K562 (cell line): ENCODE data around the gene PITPNM3. TPM values are rescaled to one million over a fixed set of nuclear protein-coding genes. Genes with fewer than 3 reads are reported as not detected.

Source experiments
- BRD9 ChIP-seq: fragments of 450-650 bp; IDR thresholded peaks from 2 replicates; pipeline ENCODE4 v1.6.1; 2018; ENCODE audit warnings: low read depth; ENCODE audit not compliant: partially characterized antibody
- CCNT2 ChIP-seq: IDR thresholded peaks from 2 replicates; pipeline ENCODE4 v1.6.1; 2011; ENCODE audit warnings: borderline replicate concordance, low read depth, mild to moderate bottlenecking, moderate library complexity, mixed read lengths, low read length; ENCODE audit not compliant: insufficient read length; ENCODE audit errors: extremely low read depth
- CREM ChIP-seq: IDR thresholded peaks from 2 replicates; pipeline ENCODE4 v1.6.1; 2014; ENCODE audit warnings: antibody characterized with exemption, low read depth
- E2F1 ChIP-seq: sonication (generic); formaldehyde crosslinking; IDR thresholded peaks from 2 replicates; pipeline ENCODE4 v1.8.1; 2023; ENCODE audit warnings: mild to moderate bottlenecking, missing genetic modification reagents, moderate library complexity
- HLTF ChIP-seq: fragments of 450-650 bp; IDR thresholded peaks from 2 replicates; pipeline ENCODE4 v1.6.1; 2016
- ILK ChIP-seq: fragments of 450-650 bp; IDR thresholded peaks from 2 replicates; pipeline ENCODE4 v1.6.1; 2016; ENCODE audit warnings: missing genetic modification characterization, low read depth, mild to moderate bottlenecking, missing compliant biosample characterization, moderate library complexity, borderline replicate concordance
- KLF6 ChIP-seq: fragments of 250-450 bp; sonication (Bioruptor Pico); IDR thresholded peaks from 2 replicates; pipeline ENCODE4 v1.4.0; 2020; ENCODE audit warnings: mild to moderate bottlenecking, moderate library complexity, borderline replicate concordance
- L3MBTL2 ChIP-seq: fragments of 450-650 bp; IDR thresholded peaks from 2 replicates; pipeline ENCODE4 v1.6.1; 2016; ENCODE audit warnings: mild to moderate bottlenecking, moderate library complexity
- NR1H2 ChIP-seq: sonication (generic); formaldehyde crosslinking; IDR thresholded peaks from 2 replicates; pipeline ENCODE4 v1.4.0; 2020; ENCODE audit warnings: mild to moderate bottlenecking, missing genetic modification reagents
- STAG1 ChIP-seq: sonication (generic); formaldehyde crosslinking; IDR thresholded peaks from 2 replicates; pipeline ENCODE4 v1.5.0; 2020; ENCODE audit warnings: missing genetic modification reagents, borderline replicate concordance
- TBL1XR1 ChIP-seq, 2 experiments: IDR thresholded peaks; 2 replicates each; pipeline ENCODE4 v1.6.1; 2012; ENCODE audit warnings: improper control_type of control experiment in 2 of 2, low read length in 2 of 2, mild to moderate bottlenecking in 1 of 2
- ZC3H11A ChIP-seq: IDR thresholded peaks from 2 replicates; pipeline ENCODE4 v1.6.1; 2012; ENCODE audit warnings: low read depth, low read length, improper control_type of control experiment
- ZFP91 ChIP-seq: sonication (generic); formaldehyde crosslinking; IDR thresholded peaks from 2 replicates; pipeline ENCODE4 v1.8.0; 2022; ENCODE audit warnings: mild to moderate bottlenecking, missing genetic modification reagents
- ZNF23 ChIP-seq: fragments of 250-450 bp; sonication (Bioruptor Pico); IDR thresholded peaks from 2 replicates; pipeline ENCODE4 v1.4.0; 2020; ENCODE audit warnings: mild to moderate bottlenecking
- ZNF589 ChIP-seq: fragments of 200-800 bp; sonication (Bioruptor generic); IDR thresholded peaks from 2 replicates; pipeline ENCODE4 v1.6.1; 2016; ENCODE audit warnings: low read depth, missing genetic modification characterization, missing compliant biosample characterization
- ZZZ3 ChIP-seq: fragments of 450-650 bp; IDR thresholded peaks from 2 replicates; pipeline ENCODE4 v1.6.1; 2016; ENCODE audit warnings: antibody characterized with exemption, mild to moderate bottlenecking, moderate library complexity
- polyA plus RNA-seq, 8 experiments: library from polyadenylated mRNA; depleted of rRNA in 4 of 8; stranded (reverse) in 5 of 8; unstranded in 3 of 8; fragments of >200 nt; fragmentation: Nextera tagmentation in 2 of 8; fragmentation: Illumina TruSeq in 1 of 8; extraction: Ambion mirVana in 2 of 8; extraction: Trizol in 1 of 8; gene quantifications; 2 replicates each; pipeline versions ENCODE4 v1.2.1 to v1.2.3, GENCODE V29; 2011 to 2014; ENCODE audit warnings: inconsistent platforms in 1 of 8, missing spikeins in 1 of 8
- total RNA-seq, 7 experiments: library from RNA; depleted of rRNA in 6 of 7; stranded (reverse); fragments of >200 nt in 6 of 7; fragmentation: Illumina TruSeq in 2 of 7; extraction: Trizol in 2 of 7; gene quantifications; 2 replicates each; pipeline versions ENCODE4 v1.2.1 to v1.2.3, GENCODE V29; 2011 to 2021; ENCODE audit warnings: low replicate concordance in 1 of 7
- TF ChIP-seq, protein P1 (sequence below): sonication (generic); formaldehyde crosslinking; IDR thresholded peaks from 2 replicates; pipeline ENCODE4 v1.8.1; 2022; ENCODE audit warnings: missing genetic modification reagents
- TF ChIP-seq, protein P2 (sequence below): sonication (generic); formaldehyde crosslinking; IDR thresholded peaks from 2 replicates; pipeline ENCODE4 v1.9.0; 2022; ENCODE audit warnings: mild to moderate bottlenecking, missing genetic modification reagents
- TF ChIP-seq, protein P3 (sequence below): fragments of 150-350 bp; IDR thresholded peaks from 2 replicates; pipeline ENCODE4 v1.6.1; 2014; ENCODE audit warnings: low read depth, mild to moderate bottlenecking, low read length, borderline replicate concordance

Gene PITPNM3
- total and polyA plus RNA-seq, 9 of the 15 experiments (the other 6 are each of a cell fraction or from before 2014, with no cell fraction given) = 0.14 to 0.38 (median 0.22) TPM; not detected in 2

DNA sequence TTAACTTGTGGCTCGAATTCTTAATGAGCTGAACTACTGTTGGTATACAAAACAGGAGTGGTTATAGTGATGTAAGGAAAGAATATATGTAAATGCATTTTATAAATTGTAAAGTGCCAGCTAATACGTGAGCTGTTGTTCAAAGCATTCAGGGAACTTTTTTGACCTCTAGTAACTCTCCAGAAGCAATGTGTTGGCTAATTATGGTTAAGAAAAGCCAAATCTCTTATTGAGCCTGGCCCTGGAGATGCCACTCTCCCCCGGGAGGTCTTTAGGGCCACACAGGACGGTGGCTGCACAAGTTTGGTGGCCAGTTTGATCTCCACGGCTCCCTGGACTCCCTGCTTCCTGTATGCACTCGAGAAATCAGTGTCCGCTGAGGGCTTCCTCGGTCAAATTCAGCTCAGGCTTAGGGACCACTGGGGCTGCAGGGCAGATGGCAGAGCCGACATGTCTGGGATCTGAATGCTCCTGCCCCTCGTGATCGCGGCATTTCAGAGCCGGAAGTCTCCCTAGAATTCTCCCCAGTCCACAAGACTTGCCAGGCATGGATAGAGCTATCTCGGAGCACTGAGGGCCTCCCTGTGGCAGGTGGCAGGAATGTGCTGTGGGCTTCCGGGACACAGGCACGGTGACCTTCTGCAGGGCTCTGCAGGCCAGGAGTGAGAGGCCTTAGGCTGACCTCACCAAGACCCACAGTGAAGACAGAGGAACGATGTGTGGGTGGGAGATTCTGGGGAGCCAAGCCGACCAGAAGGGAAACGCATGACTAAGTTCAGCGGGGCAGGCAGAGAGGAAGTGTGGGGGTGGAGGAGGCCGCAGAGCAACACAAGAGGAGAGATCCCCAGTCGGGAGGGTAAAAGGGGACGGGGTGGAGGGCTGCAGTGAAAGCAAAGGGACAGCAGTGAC lies 18.6 kb upstream of the PITPNM3 start (continued):
- TF ChIP-seq E2F1 (no peak), ZZZ3 (no peak), ZNF589 (no peak), NR1H2 (CRISPR knock-in tag) (no peak), ZC3H11A (no peak), CREM (peak; percentile 38; the same call in 1 of the 2 replicates), KLF6 (CRISPR knock-in tag) (no peak), L3MBTL2 (no peak; the same call in 1 of the 2 replicates), CCNT2 (no peak), STAG1 (CRISPR knock-in tag) (no peak), BRD9 (peak; percentile 39), TBL1XR1 (IDR thresholded peaks at IDR 0.05; ENCODE audit: low read length in 2 of 2) (no peak), ZFP91 (no peak), HLTF (no peak), ZNF23 (CRISPR knock-in tag) (no peak), ILK (tag) (no peak)
- TF ChIP-seq, protein P1, sequence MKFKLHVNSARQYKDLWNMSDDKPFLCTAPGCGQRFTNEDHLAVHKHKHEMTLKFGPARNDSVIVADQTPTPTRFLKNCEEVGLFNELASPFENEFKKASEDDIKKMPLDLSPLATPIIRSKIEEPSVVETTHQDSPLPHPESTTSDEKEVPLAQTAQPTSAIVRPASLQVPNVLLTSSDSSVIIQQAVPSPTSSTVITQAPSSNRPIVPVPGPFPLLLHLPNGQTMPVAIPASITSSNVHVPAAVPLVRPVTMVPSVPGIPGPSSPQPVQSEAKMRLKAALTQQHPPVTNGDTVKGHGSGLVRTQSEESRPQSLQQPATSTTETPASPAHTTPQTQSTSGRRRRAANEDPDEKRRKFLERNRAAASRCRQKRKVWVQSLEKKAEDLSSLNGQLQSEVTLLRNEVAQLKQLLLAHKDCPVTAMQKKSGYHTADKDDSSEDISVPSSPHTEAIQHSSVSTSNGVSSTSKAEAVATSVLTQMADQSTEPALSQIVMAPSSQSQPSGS (CRISPR knock-in tag) = no peak
- TF ChIP-seq, protein P2, sequence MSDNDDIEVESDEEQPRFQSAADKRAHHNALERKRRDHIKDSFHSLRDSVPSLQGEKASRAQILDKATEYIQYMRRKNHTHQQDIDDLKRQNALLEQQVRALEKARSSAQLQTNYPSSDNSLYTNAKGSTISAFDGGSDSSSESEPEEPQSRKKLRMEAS (CRISPR knock-in tag) = peak; percentile 57; the same call in 1 of the 2 replicates
- TF ChIP-seq, protein P3, sequence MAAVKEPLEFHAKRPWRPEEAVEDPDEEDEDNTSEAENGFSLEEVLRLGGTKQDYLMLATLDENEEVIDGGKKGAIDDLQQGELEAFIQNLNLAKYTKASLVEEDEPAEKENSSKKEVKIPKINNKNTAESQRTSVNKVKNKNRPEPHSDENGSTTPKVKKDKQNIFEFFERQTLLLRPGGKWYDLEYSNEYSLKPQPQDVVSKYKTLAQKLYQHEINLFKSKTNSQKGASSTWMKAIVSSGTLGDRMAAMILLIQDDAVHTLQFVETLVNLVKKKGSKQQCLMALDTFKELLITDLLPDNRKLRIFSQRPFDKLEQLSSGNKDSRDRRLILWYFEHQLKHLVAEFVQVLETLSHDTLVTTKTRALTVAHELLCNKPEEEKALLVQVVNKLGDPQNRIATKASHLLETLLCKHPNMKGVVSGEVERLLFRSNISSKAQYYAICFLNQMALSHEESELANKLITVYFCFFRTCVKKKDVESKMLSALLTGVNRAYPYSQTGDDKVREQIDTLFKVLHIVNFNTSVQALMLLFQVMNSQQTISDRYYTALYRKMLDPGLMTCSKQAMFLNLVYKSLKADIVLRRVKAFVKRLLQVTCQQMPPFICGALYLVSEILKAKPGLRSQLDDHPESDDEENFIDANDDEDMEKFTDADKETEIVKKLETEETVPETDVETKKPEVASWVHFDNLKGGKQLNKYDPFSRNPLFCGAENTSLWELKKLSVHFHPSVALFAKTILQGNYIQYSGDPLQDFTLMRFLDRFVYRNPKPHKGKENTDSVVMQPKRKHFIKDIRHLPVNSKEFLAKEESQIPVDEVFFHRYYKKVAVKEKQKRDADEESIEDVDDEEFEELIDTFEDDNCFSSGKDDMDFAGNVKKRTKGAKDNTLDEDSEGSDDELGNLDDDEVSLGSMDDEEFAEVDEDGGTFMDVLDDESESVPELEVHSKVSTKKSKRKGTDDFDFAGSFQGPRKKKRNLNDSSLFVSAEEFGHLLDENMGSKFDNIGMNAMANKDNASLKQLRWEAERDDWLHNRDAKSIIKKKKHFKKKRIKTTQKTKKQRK = no peak
